Neural crest cell (in vitro differentiated cells): ENCODE results near the gene COMMD9. TPM values are rescaled to one million over a fixed set of nuclear protein-coding genes. Genes with fewer than 3 reads are reported as not detected.

Experiments
- DNase-seq: peaks from one replicate; pipeline ENCODE4 v3.0.0; 2021; ENCODE audit warnings: low read depth, mixed read lengths, low spot score
- H3K27ac Mint-ChIP-seq: one replicate; pipeline ENCODE4 v1.8.0; 2021; ENCODE audit warnings: mild to moderate bottlenecking, mixed read lengths; ENCODE audit not compliant: unreplicated experiment
- H3K27me3 Mint-ChIP-seq: 2 replicates; pipeline ENCODE4 v1.8.0; 2021; ENCODE audit warnings: low read depth, mild to moderate bottlenecking, mixed read lengths
- H3K36me3 Mint-ChIP-seq: 2 replicates; pipeline ENCODE4 v1.8.0; 2021; ENCODE audit warnings: low read depth, mild to moderate bottlenecking, mixed read lengths
- H3K4me1 Mint-ChIP-seq: 2 replicates; pipeline ENCODE4 v1.8.0; 2021; ENCODE audit warnings: mixed read lengths
- H3K4me3 Mint-ChIP-seq: one replicate; pipeline ENCODE4 v1.8.0; 2021; ENCODE audit warnings: mild to moderate bottlenecking, mixed read lengths
- H3K9me3 Mint-ChIP-seq: 2 replicates; pipeline ENCODE4 v1.8.0; 2021; ENCODE audit warnings: mixed read lengths
- CTCF ChIP-seq: fragments of 200-600 bp; sonication (generic); conservative IDR thresholded peaks from 2 replicates; pipeline ENCODE4 v1.5.0; 2021; ENCODE audit warnings: antibody characterized with exemption, mild to moderate bottlenecking
- total RNA-seq: library from RNA; stranded (reverse); gene quantifications from 2 replicates; pipeline ENCODE4 v1.2.1, GENCODE V29; 2021

COMMD9 gene
- total RNA-seq, 1 donor from 2014 or later = 77.4 TPM

GRCh38 chr11:36222831-36223635 is 66.2 kb downstream of the COMMD9 start:
- Mint-ChIP-seq H3K4me3 (no peak overlapping the region), H3K36me3 (peaks cover 22% of the 10 kb centered on the region), H3K4me1 (no peaks in the 10 kb centered on the region), H3K27ac (no peak overlapping the region), H3K27me3 (no peaks in the 10 kb centered on the region), H3K9me3 (peaks cover 11% of the 10 kb centered on the region)
- no peak for DNase-seq
- TF ChIP-seq CTCF = no peak

Other genes with a start within 250 kb of the COMMD9 start
- gene PRR5L, start 6.9 kb upstream of the COMMD9 start, total RNA-seq = 6.6 and 7.7 TPM in 2 replicates
- 11.6 and 12.9 TPM in 2 replicates for gene TRAF6, start 220.8 kb upstream of the COMMD9 start, total RNA-seq